SK-N-SH (cell line): ENCODE data around the gene HSF4. TPM values are rescaled to one million over a fixed set of nuclear protein-coding genes. Genes with fewer than 3 reads are reported as not detected.
A peak's percentile ranks its signal among the peaks of the same experiment; 100 is the strongest.

Source experiments
- CTCF ChIA-PET: fragments of 300-600, 350-600 bp; formaldehyde crosslinking; extraction: SDS; loops from one replicate; lab custom pipeline; 2021; lab: Yijun Ruan, JAX
- POLR2A ChIA-PET: fragments of 350-600 bp; sonication (Branson Sonifier 250); formaldehyde crosslinking; extraction: SDS; loops from one replicate; lab custom pipeline; 2020; ENCODE audit warnings: antibody characterized with exemption, inconsistent platforms; lab: Yijun Ruan, JAX
- DNase-seq: peaks from one replicate; pipeline ENCODE4 v3.0.0; 2012
- H2AFZ ChIP-seq: fragments of 200-600 bp; sonication (generic); 2 replicates; pipeline ENCODE4 v1.8.1; 2016; ENCODE audit warnings: antibody characterized with exemption, mild to moderate bottlenecking, low read depth
- H3F3A ChIP-seq: fragments of 200-600 bp; sonication (generic); replicated peaks from 2 replicates; pipeline ENCODE3; 2016; ENCODE audit warnings: antibody characterized with exemption, mild to moderate bottlenecking; ENCODE audit not compliant: insufficient read depth
- H3K27ac ChIP-seq, 2 experiments: fragments of 200-500 bp in 1 of 2; fragments of 200-600 bp in 1 of 2; sonication (Bioruptor generic) in 1 of 2; sonication (generic), shearing (Covaris generic) in 1 of 2; 2 replicates each; pipeline versions ENCODE4 v1.5.1 to v1.6.1; 2014 to 2016; ENCODE audit warnings: low read depth in 2 of 2, inconsistent platforms in 1 of 2, low read length in 1 of 2, mild to moderate bottlenecking in 1 of 2, mixed read lengths in 1 of 2
- H3K27me3 ChIP-seq: fragments of 200-600 bp; sonication (generic), shearing (Covaris generic); 2 replicates; pipeline ENCODE4 v1.6.1; 2016; ENCODE audit warnings: mixed run types; ENCODE audit not compliant: insufficient read depth
- H3K36me3 ChIP-seq, 2 experiments: fragments of 200-500 bp in 1 of 2; fragments of 200-600 bp in 1 of 2; sonication (Bioruptor generic) in 1 of 2; sonication (generic) in 1 of 2; replicated peaks in 1 of 2; 2 replicates each; pipeline versions ENCODE3 to v1.5.1; 2014 to 2016; ENCODE audit warnings: low read length in 1 of 2, mild to moderate bottlenecking in 1 of 2; ENCODE audit not compliant: insufficient read depth in 2 of 2, control insufficient read depth in 1 of 2
- H3K4me1 ChIP-seq, 2 experiments: fragments of 200-500 bp in 1 of 2; fragments of 200-600 bp in 1 of 2; sonication (Bioruptor generic) in 1 of 2; sonication (generic), shearing (Covaris generic) in 1 of 2; 2 replicates each; pipeline versions ENCODE4 v1.5.1 to v1.6.1; 2014 to 2016; ENCODE audit warnings: low read depth in 1 of 2, low read length in 1 of 2, mixed run types in 1 of 2; ENCODE audit not compliant: insufficient read depth in 2 of 2, control insufficient read depth in 1 of 2
- H3K4me2 ChIP-seq: fragments of 200-600 bp; sonication (generic), shearing (Covaris generic); 2 replicates; pipeline ENCODE4 v1.6.1; 2017; ENCODE audit warnings: mixed run types
- H3K4me3 ChIP-seq, 2 experiments: fragments of 200-500 bp in 1 of 2; fragments of 200-600 bp in 1 of 2; sonication (Bioruptor generic) in 1 of 2; sonication (generic), shearing (Covaris generic) in 1 of 2; 2 replicates each; pipeline versions ENCODE4 v1.5.1 to v1.8.1; 2014 to 2016; ENCODE audit warnings: low read depth in 2 of 2, inconsistent platforms in 1 of 2, low read length in 1 of 2, mild to moderate bottlenecking in 1 of 2, mixed read lengths in 1 of 2, moderate library complexity in 1 of 2
- H3K79me2 ChIP-seq: fragments of 200-600 bp; sonication (generic); 2 replicates; pipeline ENCODE4 v1.8.1; 2017; ENCODE audit warnings: mild to moderate bottlenecking; ENCODE audit not compliant: insufficient read depth
- H3K9ac ChIP-seq: fragments of 200-600 bp; sonication (generic); 2 replicates; pipeline ENCODE4 v1.6.1; 2017; ENCODE audit warnings: mixed run types
- H3K9me2 ChIP-seq: fragments of 200-600 bp; sonication (generic); 2 replicates; pipeline ENCODE4 v1.6.1; 2017; ENCODE audit warnings: mixed run types
- H3K9me3 ChIP-seq: fragments of 200-600 bp; sonication (generic); 2 replicates; pipeline ENCODE4 v1.6.1; 2017; ENCODE audit warnings: mixed run types, mild to moderate bottlenecking, moderate library complexity
- H4K20me1 ChIP-seq: fragments of 200-600 bp; sonication (generic); 2 replicates; pipeline ENCODE4 v1.6.1; 2017; ENCODE audit warnings: mild to moderate bottlenecking, mixed run types; ENCODE audit not compliant: insufficient read depth
- CTCF ChIP-seq: fragments of 200-600 bp; sonication (generic); IDR thresholded peaks from 2 replicates; pipeline ENCODE4 v1.6.1; 2017; ENCODE audit warnings: antibody characterized with exemption, mild to moderate bottlenecking, moderate library complexity
- ELF1 ChIP-seq: IDR thresholded peaks from 2 replicates; pipeline ENCODE4 v1.4.0; 2012
- FOXJ3 ChIP-seq: sonication (generic); formaldehyde crosslinking; IDR thresholded peaks from 2 replicates; pipeline ENCODE4 v1.5.1; 2020; ENCODE audit warnings: mild to moderate bottlenecking, missing genetic modification reagents
- GATA2 ChIP-seq: sonication (generic); formaldehyde crosslinking; IDR thresholded peaks from 2 replicates; pipeline ENCODE4 v1.5.0; 2020; ENCODE audit warnings: mild to moderate bottlenecking, missing genetic modification reagents
- JUND ChIP-seq: IDR thresholded peaks from 2 replicates; pipeline ENCODE4 v1.4.0; 2012
- MEF2A ChIP-seq: IDR thresholded peaks from 2 replicates; pipeline ENCODE4 v1.4.0; 2012; ENCODE audit warnings: low read depth, borderline replicate concordance
- RAD21 ChIP-seq: IDR thresholded peaks from 2 replicates; pipeline ENCODE4 v1.6.1; 2012; ENCODE audit warnings: mild to moderate bottlenecking, low read length
- TAF1 ChIP-seq: IDR thresholded peaks from 2 replicates; pipeline ENCODE4 v1.6.1; 2012; ENCODE audit warnings: low read depth, mild to moderate bottlenecking, low read length, moderate library complexity, borderline replicate concordance
- TEAD4 ChIP-seq: IDR thresholded peaks from 2 replicates; pipeline ENCODE4 v1.4.0; 2012; ENCODE audit warnings: mild to moderate bottlenecking, borderline replicate concordance; ENCODE audit not compliant: insufficient read depth
- USF1 ChIP-seq: IDR thresholded peaks from 2 replicates; pipeline ENCODE4 v1.4.0; 2012; ENCODE audit warnings: low read depth, borderline replicate concordance
- ZBTB33 ChIP-seq: IDR thresholded peaks from 2 replicates; pipeline ENCODE4 v1.4.0; 2012; ENCODE audit warnings: low read depth, borderline replicate concordance
- WGBS: methylation state at CpG from one replicate; pipeline ENCODE4 v1.1.6; 2017; ENCODE audit warnings: low lambda C conversion rate; 5-methylcytosine and 5-hydroxymethylcytosine counted together
- polyA plus RNA-seq, 3 experiments: library from polyadenylated mRNA; depleted of rRNA; stranded (reverse); fragments of >200 nt; gene quantifications; 2 replicates each; pipeline ENCODE4 v1.2.3, GENCODE V29; 2012

Gene HSF4
- polyA plus RNA-seq, 1 of the 3 experiments (the other 2 are of a cell fraction): 33.4 TPM

- no peaks in the 10 kb centered on the region for H3K9me2 ChIP-seq
- H3K36me3 ChIP-seq: peaks cover 19 to 76% of the 10 kb centered on the region in 2 experiments
- H3K27me3 ChIP-seq: no peaks in the 10 kb centered on the region
- no peak overlapping the region for H3K4me2 ChIP-seq
- ChIA-PET POLR2A (no interaction called here), CTCF (interaction anchor here (3.0 kb wide), 1 partner anchor 10 kb away, joined by 12 read pairs; no protein-coding TSS in a partner anchor)
- no peak overlapping the region for H3K4me3 ChIP-seq
- no peaks in the 10 kb centered on the region for H4K20me1 ChIP-seq
- H3K79me2 ChIP-seq: 0 out of 2 replicates have a peak, but pooled peaks cover 2% of the 10 kb centered on the region
- H3K4me1 ChIP-seq: no peaks in the 10 kb centered on the region; a peak in 1 of 4 replicates
- DNase-seq: no peak
- no peaks in the 10 kb centered on the region for H3K9me3 ChIP-seq
- 100% methylated on average over 2 of the region's 2 CpGs for WGBS
- peaks cover 2% of the 10 kb centered on the region for H3F3A ChIP-seq
- TF ChIP-seq USF1 (no peak), FOXJ3 (CRISPR knock-in tag) (no peak), JUND (no peak)
- H3K9ac ChIP-seq: no peak overlapping the region
- no peak overlapping the region for H3K27ac ChIP-seq
- H2AFZ ChIP-seq: no peak overlapping the region
Measured at GRCh38 chr16:67145746-67146145, 18.8 kb upstream of the HSF4 start.

- peaks cover 0 to 7% of the 10 kb centered on the region in 2 experiments; a peak in 1 of 4 replicates for H3K4me1 ChIP-seq
- no peaks in the 10 kb centered on the region for H3K79me2 ChIP-seq
- 88% methylated on average over 7 of the region's 7 CpGs for WGBS
- H3K4me3 ChIP-seq: no peak overlapping the region
- no peak overlapping the region for H3K4me2 ChIP-seq
- ChIA-PET CTCF (interaction anchor here (1.1 to 3.0 kb wide), 3 partner anchors 9 to 193 kb away, joined by 3 to 12 read pairs (median 3); no protein-coding TSS in a partner anchor), POLR2A (no interaction called here)
- no peaks in the 10 kb centered on the region for H3K9me2 ChIP-seq
- no peaks in the 10 kb centered on the region for H3K9me3 ChIP-seq
- no peak overlapping the region for H2AFZ ChIP-seq
- no peak overlapping the region for H3K27ac ChIP-seq
- peaks cover 13 to 66% of the 10 kb centered on the region in 2 experiments for H3K36me3 ChIP-seq
- TF ChIP-seq ELF1 (no peak), RAD21 (0 out of 2 replicates have a peak, but pooled peaks have one; percentile 12)
- no peaks in the 10 kb centered on the region for H3K27me3 ChIP-seq
- H3K9ac ChIP-seq: no peak overlapping the region
- DNase-seq: no peak
- peaks cover 8% of the 10 kb centered on the region for H3F3A ChIP-seq
- H4K20me1 ChIP-seq: no peaks in the 10 kb centered on the region
Measured at GRCh38 chr16:67146523-67147357, 17.8 kb upstream of the HSF4 start.

- Histone ChIP-seq H3F3A (peaks cover 8% of the 10 kb centered on the region), H2AFZ (no peak overlapping the region), H3K79me2 (no peaks in the 10 kb centered on the region), H3K4me1 (peaks cover 0 to 8% of the 10 kb centered on the region in 2 experiments; a peak in 1 of 4 replicates)
- 100% methylated on average over 2 of the region's 4 CpGs for WGBS
- no peak for TF ChIP-seq GATA2 (CRISPR knock-in tag)
- no peak for TF ChIP-seq ZBTB33
- TF ChIP-seq MEF2A: no peak
- TF ChIP-seq CTCF: no peak
- no peak for TF ChIP-seq ELF1
- no peak for TF ChIP-seq TEAD4
- no peak for TF ChIP-seq TAF1
- TF ChIP-seq JUND: no peak
- TF ChIP-seq, all 33 proteins: peak for 0
- H3K9me3 ChIP-seq: no peaks in the 10 kb centered on the region
- no peak overlapping the region for H3K4me3 ChIP-seq
- ChIA-PET CTCF (interaction anchor here (1.1 kb wide), 2 partner anchors 130 to 194 kb away, joined by 3 read pairs; no protein-coding TSS in a partner anchor), POLR2A (no interaction called here)
- H4K20me1 ChIP-seq: no peaks in the 10 kb centered on the region
- no peaks in the 10 kb centered on the region for H3K27me3 ChIP-seq
- H3K36me3 ChIP-seq: peaks cover 13 to 58% of the 10 kb centered on the region in 2 experiments
- no peaks in the 10 kb centered on the region for H3K9me2 ChIP-seq
- H3K9ac ChIP-seq: no peak overlapping the region
- no peak for DNase-seq
- H3K4me2 ChIP-seq: no peak overlapping the region
- H3K27ac ChIP-seq: peak overlapping the region in 1 of 2 experiments; percentile 28; a peak in 1 of 4 replicates
Measured at GRCh38 chr16:67147437-67148140, 17.0 kb upstream of the HSF4 start.
